H1 (cell line): Measurements from ENCODE around the gene ECSIT.

Source experiments
- CEBPB ChIP-seq: IDR thresholded peaks from 2 replicates; pipeline ENCODE4 v1.6.1; 2012; ENCODE audit warnings: low read depth, low read length
- HDAC2 ChIP-seq, 2 experiments: fragments of 300-600 bp in 1 of 2; sonication (generic) in 1 of 2; IDR thresholded peaks; 2 replicates each; pipeline ENCODE4 v1.6.1; 2011 to 2012; ENCODE audit warnings: low read depth in 2 of 2, low read length in 2 of 2, mild to moderate bottlenecking in 2 of 2, moderate library complexity in 2 of 2, borderline replicate concordance in 1 of 2, inconsistent platforms in 1 of 2
- PHF8 ChIP-seq: fragments of 200-600 bp; sonication (generic); conservative IDR thresholded peaks from 2 replicates; pipeline ENCODE4 v1.7.1; 2012; ENCODE audit warnings: low read depth, mild to moderate bottlenecking, inconsistent platforms, low read length, moderate library complexity
- POLR2A ChIP-seq, 2 experiments: IDR thresholded peaks; 1 replicate in 1 of 2; 2 replicates in 1 of 2; pipeline ENCODE4 v1.6.1; 2011; ENCODE audit warnings: low read depth in 2 of 2, low read length in 2 of 2, mild to moderate bottlenecking in 2 of 2; ENCODE audit errors: control extremely low read depth in 1 of 2
- POLR2AphosphoS5 ChIP-seq: IDR thresholded peaks from 2 replicates; pipeline ENCODE4 v1.6.1; 2011; ENCODE audit warnings: low read depth, low read length

GRCh38 chr19:11482384-11483050 lies 46.4 kb downstream of the ECSIT start:
- TF ChIP-seq POLR2A (IDR thresholded peaks at IDR 0.05; ENCODE audit: control extremely low read depth in 1 of 2, low read depth in 2 of 2, low read length in 2 of 2) (0 out of 3 replicates have a peak, but pooled peaks of 1 of the 2 experiments have one; percentile 17), POLR2AphosphoS5 (no peak; the same call in none of the 2 replicates), CEBPB (peak; percentile 2; the same call in 1 of the 2 replicates), PHF8 (no peak), HDAC2 (IDR thresholded peaks at IDR 0.05; ENCODE audit: borderline replicate concordance in 1 of 2, low read depth in 2 of 2, low read length in 2 of 2) (peak in 1 of 2 experiments; percentile 82; a peak in 2 of 4 replicates)
